Measurements from ENCODE around the gene TSKS. TPM values are rescaled to one million over a fixed set of nuclear protein-coding genes. Genes with fewer than 3 reads are reported as not detected.

TSKS gene
- total RNA-seq, 1 donor, result not detected

GRCh38 chr19:49799798-49800376, 36.8 kb upstream of the TSKS start:
- H3K79me2 ChIP-seq (ENCODE audit: insufficient read depth, low read length), result peaks cover 5% of the 10 kb centered on the region
- H3K9me3 ChIP-seq (ENCODE audit: low read depth, low read length), result no peaks in the 10 kb centered on the region
- no peaks in the 10 kb centered on the region for H3K27me3 ChIP-seq (ENCODE audit: insufficient read depth, low read length)
- H3K4me2 ChIP-seq (ENCODE audit: insufficient read depth, low read length), result no peak overlapping the region
- peaks cover 76% of the 10 kb centered on the region for H3K36me3 ChIP-seq (ENCODE audit: insufficient read depth, low read length)
- peak; percentile 59 for DNase-seq (ENCODE audit: insufficient read length, low spot score, missing footprints)
- no peak overlapping the region for H3K27ac ChIP-seq (ENCODE audit: low read depth, low read length)
- H4K20me1 ChIP-seq (ENCODE audit: insufficient read depth, low read length), result peaks cover 12% of the 10 kb centered on the region
- no peak overlapping the region for H3K4me3 ChIP-seq (ENCODE audit: insufficient read depth, low read length)
- no peak overlapping the region for H2AFZ ChIP-seq (ENCODE audit: low read length)
- TF ChIP-seq CTCF (IDR thresholded peaks at IDR 0.05; ENCODE audit: extremely low read depth, low read depth, low read length), result no peak
- H3K4me1 ChIP-seq (ENCODE audit: insufficient read depth, low read length), result peaks cover 3% of the 10 kb centered on the region

- Histone ChIP-seq H3K9me3 (ENCODE audit: low read depth, low read length) (no peaks in the 10 kb centered on the region), H3K4me3 (ENCODE audit: insufficient read depth, low read length) (no peak overlapping the region), H3K27me3 (ENCODE audit: insufficient read depth, low read length) (no peaks in the 10 kb centered on the region), H3K36me3 (ENCODE audit: insufficient read depth, low read length) (peaks cover 76% of the 10 kb centered on the region), H3K79me2 (ENCODE audit: insufficient read depth, low read length) (peaks cover 5% of the 10 kb centered on the region), H3K4me2 (ENCODE audit: insufficient read depth, low read length) (no peak overlapping the region), H3K27ac (ENCODE audit: low read depth, low read length) (no peak overlapping the region), H3K4me1 (ENCODE audit: insufficient read depth, low read length) (peaks cover 3% of the 10 kb centered on the region), H2AFZ (ENCODE audit: low read length) (no peak overlapping the region), H4K20me1 (ENCODE audit: insufficient read depth, low read length) (peaks cover 12% of the 10 kb centered on the region)
- TF ChIP-seq CTCF (IDR thresholded peaks at IDR 0.05; ENCODE audit: extremely low read depth, low read depth, low read length), result no peak
- DNase-seq (ENCODE audit: insufficient read length, low spot score, missing footprints), result peak; percentile 51
Measured at GRCh38 chr19:49799271-49799797, 36.2 kb upstream of the TSKS start.

DNA sequence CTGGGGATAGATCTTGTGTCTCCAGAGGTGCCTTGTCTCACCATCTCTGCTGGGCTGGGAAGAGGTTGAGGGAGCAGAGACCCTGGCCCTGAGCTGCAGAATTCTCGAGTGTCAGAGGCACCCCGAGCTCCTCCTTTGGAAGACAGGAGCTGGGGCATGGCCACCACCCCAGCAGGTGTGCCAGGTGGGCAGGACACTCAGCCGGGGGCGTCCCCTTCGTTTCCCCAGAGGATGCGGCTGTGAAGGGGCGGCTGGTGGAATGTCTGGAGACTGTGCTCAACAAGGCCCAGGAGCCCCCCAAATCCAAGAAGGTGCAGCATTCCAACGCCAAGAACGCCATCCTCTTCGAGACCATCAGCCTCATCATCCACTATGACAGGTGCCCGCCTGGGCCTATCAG, 35.5 kb upstream of the TSKS start:
- Histone ChIP-seq H3K79me2 (ENCODE audit: insufficient read depth, low read length) (peaks cover 5% of the 10 kb centered on the region), H4K20me1 (ENCODE audit: insufficient read depth, low read length) (peaks cover 12% of the 10 kb centered on the region), H3K27ac (ENCODE audit: low read depth, low read length) (no peak overlapping the region), H3K4me3 (ENCODE audit: insufficient read depth, low read length) (no peak overlapping the region), H2AFZ (ENCODE audit: low read length) (no peak overlapping the region), H3K4me2 (ENCODE audit: insufficient read depth, low read length) (no peak overlapping the region), H3K36me3 (ENCODE audit: insufficient read depth, low read length) (peaks cover 76% of the 10 kb centered on the region), H3K9me3 (ENCODE audit: low read depth, low read length) (no peaks in the 10 kb centered on the region), H3K4me1 (ENCODE audit: insufficient read depth, low read length) (peaks cover 3% of the 10 kb centered on the region), H3K27me3 (ENCODE audit: insufficient read depth, low read length) (no peaks in the 10 kb centered on the region)
- no peak for TF ChIP-seq CTCF (IDR thresholded peaks at IDR 0.05; ENCODE audit: extremely low read depth, low read depth, low read length)
- DNase-seq (ENCODE audit: insufficient read length, low spot score, missing footprints), result peak; percentile 80

DNA sequence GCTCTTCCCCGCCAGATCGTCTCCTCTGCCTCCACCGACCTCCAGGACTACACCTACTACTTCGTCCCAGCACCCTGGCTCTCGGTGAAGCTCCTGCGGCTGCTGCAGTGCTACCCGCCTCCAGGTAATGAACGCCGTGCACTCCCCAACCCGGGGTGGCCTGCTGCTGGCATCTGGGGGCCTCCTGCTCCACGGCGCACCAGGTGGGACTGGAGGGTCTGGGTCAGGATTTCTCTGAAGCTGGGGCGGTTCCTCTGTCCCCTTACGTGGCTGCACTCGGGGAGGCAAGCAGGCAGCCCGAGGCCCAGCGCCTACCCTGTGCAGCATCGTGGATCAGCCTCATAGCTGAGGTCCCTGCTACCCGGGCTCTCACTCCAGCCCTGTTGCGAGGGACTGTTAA, 32.5 kb upstream of the TSKS start:
- no peak overlapping the region for H3K4me2 ChIP-seq (ENCODE audit: insufficient read depth, low read length)
- peaks cover 11% of the 10 kb centered on the region for H3K79me2 ChIP-seq (ENCODE audit: insufficient read depth, low read length)
- no peak overlapping the region for H3K4me3 ChIP-seq (ENCODE audit: insufficient read depth, low read length)
- no peaks in the 10 kb centered on the region for H3K27me3 ChIP-seq (ENCODE audit: insufficient read depth, low read length)
- peaks cover 24% of the 10 kb centered on the region for H4K20me1 ChIP-seq (ENCODE audit: insufficient read depth, low read length)
- H3K9me3 ChIP-seq (ENCODE audit: low read depth, low read length), result no peaks in the 10 kb centered on the region
- H2AFZ ChIP-seq (ENCODE audit: low read length), result no peak overlapping the region
- no peak overlapping the region for H3K27ac ChIP-seq (ENCODE audit: low read depth, low read length)
- peaks cover 74% of the 10 kb centered on the region for H3K36me3 ChIP-seq (ENCODE audit: insufficient read depth, low read length)
- no peaks in the 10 kb centered on the region for H3K4me1 ChIP-seq (ENCODE audit: insufficient read depth, low read length)
- no peak for DNase-seq (ENCODE audit: insufficient read length, low spot score, missing footprints)
- no peak for TF ChIP-seq CTCF (IDR thresholded peaks at IDR 0.05; ENCODE audit: extremely low read depth, low read depth, low read length)
